Measurements from ENCODE around the gene ATP2A3. TPM values are rescaled to one million over a fixed set of nuclear protein-coding genes. Genes with fewer than 3 reads are reported as not detected.
A peak's percentile ranks its signal among the peaks of the same experiment; 100 is the strongest.

ATP2A3 gene
- total RNA-seq, 1 donor from 2014 or later = 1.5 TPM

DNA sequence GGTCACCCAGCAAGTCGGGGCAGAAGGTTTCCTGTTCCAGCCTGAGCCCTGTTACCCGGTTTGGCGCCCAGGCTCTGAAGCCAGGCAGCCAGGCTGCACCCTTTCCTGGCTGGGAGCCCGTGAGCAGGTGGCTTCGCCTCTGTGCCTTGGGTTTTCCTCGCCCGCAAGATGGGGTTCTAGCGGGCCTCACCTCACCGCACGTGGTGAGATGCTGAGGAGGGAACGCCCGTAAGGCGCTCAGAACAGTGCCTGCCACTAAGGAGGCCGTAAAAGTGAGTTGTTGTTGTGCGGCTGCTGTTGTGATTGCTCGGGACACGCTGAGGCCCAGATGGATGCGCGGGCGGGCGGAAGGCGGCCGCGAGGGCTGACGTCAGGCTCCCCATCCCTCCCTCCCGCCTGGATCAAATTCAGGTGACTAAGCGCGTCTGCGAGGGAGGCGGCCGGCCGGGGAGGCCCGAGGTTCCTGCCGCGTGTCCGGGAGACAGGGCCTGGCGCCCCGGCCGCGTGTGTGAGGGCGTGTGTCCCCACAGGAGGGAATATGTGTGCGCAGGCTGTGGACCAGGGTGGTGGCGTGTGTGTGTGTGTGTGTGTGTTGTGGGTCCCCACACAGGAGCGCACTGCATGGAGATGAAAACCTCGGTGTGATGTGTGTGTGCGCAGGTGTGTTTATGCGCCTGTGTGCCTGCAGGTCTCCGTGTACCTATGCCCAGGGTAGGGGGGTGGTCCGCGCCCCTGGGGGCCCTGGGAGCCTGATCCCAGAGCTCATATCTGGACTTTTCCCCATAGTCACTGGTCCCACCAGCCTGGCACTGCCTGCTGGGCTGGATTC, 75.7 kb downstream of the ATP2A3 start:
- Histone ChIP-seq H4K20me1 (ENCODE audit: insufficient read depth, low read length) (peaks cover 13% of the 10 kb centered on the region), H3K4me3 (ENCODE audit: insufficient read depth, low read depth, low read length) (no peak overlapping the region), H3K4me1 (ENCODE audit: insufficient read depth, low read length) (peaks cover 66% of the 10 kb centered on the region), H3K9ac (ENCODE audit: low read length) (peak overlapping the region; percentile 78), H3K79me2 (ENCODE audit: insufficient read depth, low read length) (peaks cover 27% of the 10 kb centered on the region), H3K4me2 (ENCODE audit: low read length) (peak overlapping the region; percentile 90), H3K36me3 (ENCODE audit: insufficient read depth, low read length) (peaks cover 4% of the 10 kb centered on the region), H3K27me3 (ENCODE audit: insufficient read depth, low read length) (no peaks in the 10 kb centered on the region), H2AFZ (ENCODE audit: low read depth, low read length) (peak overlapping the region; percentile 75), H3K9me3 (ENCODE audit: insufficient read depth, low read depth, low read length) (no peaks in the 10 kb centered on the region), H3K27ac (ENCODE audit: low read depth, low read length) (peak overlapping the region; percentile 88)
- DNase-seq (ENCODE audit: low read depth) (peak; percentile 89), FAIRE-seq (no peak)
- no peak for TF ChIP-seq EZH2 (IDR thresholded peaks at IDR 0.05; ENCODE audit: insufficient read depth, low read length)
- TF ChIP-seq CTCF (IDR thresholded peaks at IDR 0.05; ENCODE audit: insufficient read depth, low read depth, low read length) = no peak
- H3K4me1 Mint-ChIP-seq (ENCODE audit: low read depth, unreplicated experiment) = peaks cover 40% of the 10 kb centered on the region
- H3K27ac Mint-ChIP-seq (ENCODE audit: unreplicated experiment) = no peak overlapping the region
- no peaks in the 10 kb centered on the region for H3K27me3 Mint-ChIP-seq (ENCODE audit: low read depth, unreplicated experiment)
- no peaks in the 10 kb centered on the region for H3K9me3 Mint-ChIP-seq (ENCODE audit: unreplicated experiment)
- H3K4me3 Mint-ChIP-seq (ENCODE audit: unreplicated experiment) = no peak overlapping the region
- peaks cover 4% of the 10 kb centered on the region for H3K36me3 Mint-ChIP-seq (ENCODE audit: low read depth, unreplicated experiment)

- Mint-ChIP-seq H3K27ac (ENCODE audit: unreplicated experiment) (no peak overlapping the region), H3K4me3 (ENCODE audit: unreplicated experiment) (no peak overlapping the region), H3K27me3 (ENCODE audit: low read depth, unreplicated experiment) (no peaks in the 10 kb centered on the region), H3K4me1 (ENCODE audit: low read depth, unreplicated experiment) (peaks cover 38% of the 10 kb centered on the region), H3K9me3 (ENCODE audit: unreplicated experiment) (no peaks in the 10 kb centered on the region), H3K36me3 (ENCODE audit: low read depth, unreplicated experiment) (peaks cover 8% of the 10 kb centered on the region)
- Histone ChIP-seq H3K36me3 (ENCODE audit: insufficient read depth, low read length) (peaks cover 4% of the 10 kb centered on the region), H3K4me2 (ENCODE audit: low read length) (peak overlapping the region; percentile 64), H2AFZ (ENCODE audit: low read depth, low read length) (no peak overlapping the region), H4K20me1 (ENCODE audit: insufficient read depth, low read length) (peaks cover 13% of the 10 kb centered on the region), H3K9ac (ENCODE audit: low read length) (peak overlapping the region; percentile 74), H3K4me1 (ENCODE audit: insufficient read depth, low read length) (peaks cover 61% of the 10 kb centered on the region), H3K27ac (ENCODE audit: low read depth, low read length) (peak overlapping the region; percentile 88), H3K79me2 (ENCODE audit: insufficient read depth, low read length) (peaks cover 27% of the 10 kb centered on the region), H3K9me3 (ENCODE audit: insufficient read depth, low read depth, low read length) (no peaks in the 10 kb centered on the region), H3K4me3 (ENCODE audit: insufficient read depth, low read depth, low read length) (no peak overlapping the region), H3K27me3 (ENCODE audit: insufficient read depth, low read length) (no peaks in the 10 kb centered on the region)
- DNase-seq (ENCODE audit: low read depth) = no peak
- TF ChIP-seq CTCF (IDR thresholded peaks at IDR 0.05; ENCODE audit: insufficient read depth, low read depth, low read length) (no peak), EZH2 (IDR thresholded peaks at IDR 0.05; ENCODE audit: insufficient read depth, low read length) (no peak)
- FAIRE-seq = no peak
Observed at GRCh38 chr17:3887804-3888203, 76.4 kb downstream of the ATP2A3 start.

GRCh38 chr17:3887394-3887793, 76.8 kb downstream of the ATP2A3 start:
- H2AFZ ChIP-seq (ENCODE audit: low read depth, low read length) = no peak overlapping the region
- H3K4me2 ChIP-seq (ENCODE audit: low read length) = no peak overlapping the region
- H3K27ac ChIP-seq (ENCODE audit: low read depth, low read length) = no peak overlapping the region
- no peak for DNase-seq (ENCODE audit: low read depth)
- Mint-ChIP-seq H3K27ac (ENCODE audit: unreplicated experiment) (no peak overlapping the region), H3K4me3 (ENCODE audit: unreplicated experiment) (no peak overlapping the region), H3K4me1 (ENCODE audit: low read depth, unreplicated experiment) (peaks cover 38% of the 10 kb centered on the region), H3K9me3 (ENCODE audit: unreplicated experiment) (no peaks in the 10 kb centered on the region), H3K27me3 (ENCODE audit: low read depth, unreplicated experiment) (no peaks in the 10 kb centered on the region), H3K36me3 (ENCODE audit: low read depth, unreplicated experiment) (peaks cover 8% of the 10 kb centered on the region)
- H3K27me3 ChIP-seq (ENCODE audit: insufficient read depth, low read length) = no peaks in the 10 kb centered on the region
- peaks cover 27% of the 10 kb centered on the region for H3K79me2 ChIP-seq (ENCODE audit: insufficient read depth, low read length)
- no peak for FAIRE-seq
- H3K9ac ChIP-seq (ENCODE audit: low read length) = peak overlapping the region; percentile 74
- H4K20me1 ChIP-seq (ENCODE audit: insufficient read depth, low read length) = peaks cover 13% of the 10 kb centered on the region
- H3K4me1 ChIP-seq (ENCODE audit: insufficient read depth, low read length) = peaks cover 61% of the 10 kb centered on the region
- no peaks in the 10 kb centered on the region for H3K9me3 ChIP-seq (ENCODE audit: insufficient read depth, low read depth, low read length)
- peaks cover 4% of the 10 kb centered on the region for H3K36me3 ChIP-seq (ENCODE audit: insufficient read depth, low read length)
- TF ChIP-seq CTCF (IDR thresholded peaks at IDR 0.05; ENCODE audit: insufficient read depth, low read depth, low read length) (no peak), EZH2 (IDR thresholded peaks at IDR 0.05; ENCODE audit: insufficient read depth, low read length) (no peak)
- no peak overlapping the region for H3K4me3 ChIP-seq (ENCODE audit: insufficient read depth, low read depth, low read length)

Data from astrocyte (in vitro differentiated cells and primary cell).